GM12865 (cell line): ENCODE measurements around the gene ABR.

ENCODE experiments used
- DNase-seq: peaks from one replicate; pipeline ENCODE4 v3.0.0; 2010; ENCODE audit warnings: low read depth
- H3K4me3 ChIP-seq: 2 replicates; pipeline ENCODE4 v1.5.1; 2011; ENCODE audit warnings: mild to moderate bottlenecking, low read depth, low read length, control low read depth
- CTCF ChIP-seq: IDR thresholded peaks from 2 replicates; pipeline ENCODE4 v1.5.1; 2011; ENCODE audit warnings: low read length, control low read depth, low read depth, inconsistent platforms; ENCODE audit not compliant: insufficient read depth; ENCODE audit errors: missing control alignments

ABR gene

GRCh38 chr17:1043601-1044251 lies 136.1 kb downstream of the ABR start:
- no peak overlapping the region for H3K4me3 ChIP-seq
- TF ChIP-seq CTCF, result no peak
- DNase-seq, result no peak

GRCh38 chr17:1042486-1042885 lies 137.3 kb downstream of the ABR start:
- H3K4me3 ChIP-seq, result no peak overlapping the region
- no peak for DNase-seq
- TF ChIP-seq CTCF, result no peak

GRCh38 chr17:1041746-1042145 lies 138.0 kb downstream of the ABR start:
- no peak overlapping the region for H3K4me3 ChIP-seq
- TF ChIP-seq CTCF, result no peak
- DNase-seq, result no peak

- no peak for TF ChIP-seq CTCF
- no peak overlapping the region for H3K4me3 ChIP-seq
- no peak for DNase-seq
These were observed 139.6 kb downstream of the ABR start for GRCh38 chr17:1040216-1040600.

- H3K4me3 ChIP-seq, result no peak overlapping the region
- TF ChIP-seq CTCF, result no peak
- DNase-seq, result no peak
These were observed 140.1 kb downstream of the ABR start for GRCh38 chr17:1039511-1040215.

GRCh38 chr17:1039123-1039507 lies 140.7 kb downstream of the ABR start:
- DNase-seq, result no peak
- TF ChIP-seq CTCF, result no peak
- H3K4me3 ChIP-seq, result no peak overlapping the region
